ENCODE measurements around the gene PER3. TPM values are rescaled to one million over a fixed set of nuclear protein-coding genes. Genes with fewer than 3 reads are reported as not detected.

The PER3 gene
- total RNA-seq, 2 donors from 2014 or later, result 11.7 to 17.8 TPM

- DNase-seq (ENCODE audit: low spot score), result no peak
- peaks cover 17% of the 10 kb centered on the region for H3K36me3 ChIP-seq
- H3K4me1 ChIP-seq, result peaks cover 0 to 15% of the 10 kb centered on the region in 2 donors
- H3K27me3 ChIP-seq, result no peaks in the 10 kb centered on the region
- H3K27ac ChIP-seq, result no peak overlapping the region
- no peak overlapping the region for H3K4me3 ChIP-seq
- no peak for TF ChIP-seq CTCF (IDR thresholded peaks at IDR 0.05)
- no peaks in the 10 kb centered on the region for H3K9me3 ChIP-seq
Observed at GRCh38 chr1:7769673-7770412, 14.2 kb upstream of the PER3 start.

GRCh38 chr1:7770669-7770996 lies 13.5 kb upstream of the PER3 start:
- peaks cover 0 to 15% of the 10 kb centered on the region in 2 donors for H3K4me1 ChIP-seq
- peak overlapping the region; percentile 89 to 91 for H3K27ac ChIP-seq
- no peak for DNase-seq (ENCODE audit: low spot score)
- H3K4me3 ChIP-seq, result peak overlapping the region; percentile 92 to 97
- peaks cover 18% of the 10 kb centered on the region for H3K36me3 ChIP-seq
- no peaks in the 10 kb centered on the region for H3K27me3 ChIP-seq
- no peak for TF ChIP-seq CTCF (IDR thresholded peaks at IDR 0.05)
- H3K9me3 ChIP-seq, result no peaks in the 10 kb centered on the region

- peak within 1 kb of the TSS; percentile 92 to 97 for H3K4me3 ChIP-seq
- H3K36me3 ChIP-seq, result peaks cover 18% of the 10 kb centered on the region
- no peaks in the 10 kb centered on the region for H3K27me3 ChIP-seq
- DNase-seq (ENCODE audit: low spot score), result peak; percentile 88
- no peak for TF ChIP-seq CTCF (IDR thresholded peaks at IDR 0.05)
- H3K9me3 ChIP-seq, result no peaks in the 10 kb centered on the region
- peak within 1 kb of the TSS; percentile 89 to 91 for H3K27ac ChIP-seq
- peaks cover 0 to 15% of the 10 kb centered on the region in 2 donors for H3K4me1 ChIP-seq
Observed at GRCh38 chr1:7770997-7771822, 12.9 kb upstream of the PER3 start, which contains the start of gene VAMP3. Gene VAMP3 (plus strand): TSS chr1:7771296. CDS start chr1:7771384, 88 bp downstream.

- no peak for TF ChIP-seq CTCF (IDR thresholded peaks at IDR 0.05)
- H3K4me1 ChIP-seq, result peaks cover 0 to 15% of the 10 kb centered on the region in 2 donors
- peak overlapping the region; percentile 89 to 91 for H3K27ac ChIP-seq
Observed at GRCh38 chr1:7771823-7772299, 12.2 kb upstream of the PER3 start.

GRCh38 chr1:7777591-7777990 lies 6.5 kb upstream of the PER3 start:
- no peak for DNase-seq (ENCODE audit: low spot score)
- Histone ChIP-seq H3K4me1 (peaks cover 0 to 5% of the 10 kb centered on the region in 2 donors), H3K9me3 (no peaks in the 10 kb centered on the region), H3K36me3 (peaks cover 58% of the 10 kb centered on the region), H3K4me3 (no peak overlapping the region), H3K27ac (no peak overlapping the region), H3K27me3 (no peaks in the 10 kb centered on the region)
- no peak for TF ChIP-seq CTCF (IDR thresholded peaks at IDR 0.05)

More at GRCh38 chr1:7771823-7772299, 12.2 kb upstream of the PER3 start:
- Histone ChIP-seq H3K4me3 (peak overlapping the region; percentile 92 to 97), H3K9me3 (no peaks in the 10 kb centered on the region), H3K27me3 (no peaks in the 10 kb centered on the region), H3K36me3 (peaks cover 18% of the 10 kb centered on the region)
- no peak for DNase-seq (ENCODE audit: low spot score)
